GM23338 (cell line): Measurements from ENCODE around the gene OS9. TPM values are rescaled to one million over a fixed set of nuclear protein-coding genes. Genes with fewer than 3 reads are reported as not detected.

ENCODE experiments used
- ATAC-seq: fragments of 200-7000 bp; cut with Tn5 transposase; 3 replicates; pipeline ENCODE4 v1.9.1; 2020
- DNase-seq: peaks from one replicate; pipeline ENCODE4 v3.0.0-alpha.2; 2015; ENCODE audit warnings: low spot score
- H2AFZ ChIP-seq: fragments of 200-600 bp; sonication (generic); 2 replicates; pipeline ENCODE4 v1.8.0; 2016; ENCODE audit warnings: antibody characterized with exemption, mild to moderate bottlenecking, moderate library complexity
- H3F3A ChIP-seq: fragments of 200-600 bp; sonication (generic); replicated peaks from 2 replicates; pipeline ENCODE4 v1.8.0; 2017; ENCODE audit warnings: antibody characterized with exemption, mixed run types, low read depth
- H3K27ac ChIP-seq: fragments of 200-600 bp; sonication (generic); 2 replicates; pipeline ENCODE4 v1.6.1; 2016; ENCODE audit warnings: low read depth
- H3K27me3 ChIP-seq: fragments of 200-600 bp; sonication (generic); 2 replicates; pipeline ENCODE4 v1.8.0; 2016; ENCODE audit warnings: mild to moderate bottlenecking, mixed run types, moderate library complexity; ENCODE audit not compliant: insufficient read depth
- H3K36me3 ChIP-seq: fragments of 200-600 bp; sonication (generic); 2 replicates; pipeline ENCODE4 v1.8.0; 2016; ENCODE audit warnings: mild to moderate bottlenecking; ENCODE audit not compliant: insufficient read depth
- H3K4me1 ChIP-seq: fragments of 200-600 bp; sonication (generic); 2 replicates; pipeline ENCODE4 v1.8.0; 2016; ENCODE audit warnings: mild to moderate bottlenecking, moderate library complexity; ENCODE audit not compliant: insufficient read depth
- H3K4me2 ChIP-seq: fragments of 200-600 bp; sonication (generic); 2 replicates; pipeline ENCODE4 v1.7.1; 2017; ENCODE audit warnings: mixed run types
- H3K4me3 ChIP-seq: fragments of 200-600 bp; sonication (generic); 2 replicates; pipeline ENCODE4 v1.6.1; 2016; ENCODE audit warnings: mixed run types
- H3K79me2 ChIP-seq: fragments of 200-600 bp; sonication (generic); replicated peaks from 2 replicates; pipeline ENCODE4 v1.8.0; 2017; ENCODE audit warnings: mild to moderate bottlenecking; ENCODE audit not compliant: insufficient read depth
- H3K9me2 ChIP-seq: fragments of 200-600 bp; sonication (generic); 2 replicates; pipeline ENCODE4 v1.8.0; 2017; ENCODE audit not compliant: insufficient read depth
- H4K20me1 ChIP-seq: fragments of 200-600 bp; sonication (generic); replicated peaks from 2 replicates; pipeline ENCODE4 v1.8.0; 2017; ENCODE audit warnings: mild to moderate bottlenecking; ENCODE audit not compliant: insufficient read depth
- H3K27ac Mint-ChIP-seq: 2 replicates; pipeline ENCODE4 v1.8.0; 2020; ENCODE audit warnings: inconsistent platforms, mild to moderate bottlenecking, moderate library complexity, mixed read lengths
- H3K27me3 Mint-ChIP-seq: 3 replicates; pipeline ENCODE4 v1.8.0; 2022; ENCODE audit warnings: low read depth, mild to moderate bottlenecking, moderate library complexity, mixed read lengths, inconsistent platforms; ENCODE audit not compliant: insufficient read depth, poor library complexity
- H3K36me3 Mint-ChIP-seq: 3 replicates; pipeline ENCODE4 v1.8.0; 2021; ENCODE audit warnings: low read depth, mild to moderate bottlenecking, inconsistent platforms, moderate library complexity, mixed read lengths
- H3K4me1 Mint-ChIP-seq: 3 replicates; pipeline ENCODE4 v1.8.0; 2020; ENCODE audit warnings: mild to moderate bottlenecking, inconsistent platforms, mixed read lengths
- H3K4me3 Mint-ChIP-seq: 3 replicates; pipeline ENCODE4 v1.8.0; 2021; ENCODE audit warnings: moderate library complexity, mild to moderate bottlenecking, inconsistent platforms, mixed read lengths
- H3K9me3 Mint-ChIP-seq: 3 replicates; pipeline ENCODE4 v1.8.0; 2020; ENCODE audit warnings: moderate library complexity, mild to moderate bottlenecking, inconsistent platforms, mixed read lengths
- CREB1 ChIP-seq: fragments of 250-450 bp; sonication (Bioruptor Pico); IDR thresholded peaks from 2 replicates; pipeline ENCODE4 v1.5.0; 2020; ENCODE audit warnings: low read depth, mild to moderate bottlenecking, moderate library complexity
- CTCF ChIP-seq, 2 experiments: fragments of 200-600 bp in 1 of 2; sonication (generic) in 1 of 2; conservative IDR thresholded peaks; 2 replicates each; pipeline versions ENCODE4 v1.5.1 to v1.6.1; 2016 to 2017; ENCODE audit warnings: antibody characterized with exemption in 2 of 2, low read depth in 2 of 2, mild to moderate bottlenecking in 2 of 2, moderate library complexity in 1 of 2
- ETS1 ChIP-seq: IDR thresholded peaks from 2 replicates; pipeline ENCODE4 v1.6.1; 2016; ENCODE audit warnings: antibody characterized with exemption
- EZH2 ChIP-seq: fragments of 200-600 bp; sonication (generic); IDR thresholded peaks from one replicate; pipeline ENCODE4 v1.8.0; 2017; ENCODE audit warnings: antibody characterized with exemption, mild to moderate bottlenecking, low read depth; ENCODE audit not compliant: unreplicated experiment
- EZH2phosphoT487 ChIP-seq: fragments of 200-600 bp; sonication (generic); IDR thresholded peaks from one replicate; pipeline ENCODE4 v1.8.1; 2018; ENCODE audit warnings: antibody characterized with exemption; ENCODE audit not compliant: unreplicated experiment
- JUNB ChIP-seq: IDR thresholded peaks from one replicate; pipeline ENCODE4 v1.6.1; 2016; ENCODE audit warnings: antibody characterized with exemption; ENCODE audit not compliant: unreplicated experiment
- NANOG ChIP-seq: IDR thresholded peaks from 2 replicates; pipeline ENCODE4 v1.6.1; 2016; ENCODE audit warnings: antibody characterized with exemption, borderline replicate concordance
- POLR2AphosphoS5 ChIP-seq: IDR thresholded peaks from 2 replicates; pipeline ENCODE4 v1.6.1; 2016; ENCODE audit warnings: antibody characterized with exemption, low read depth
- REST ChIP-seq: IDR thresholded peaks from one replicate; pipeline ENCODE4 v1.6.1; 2018; ENCODE audit warnings: antibody characterized with exemption; ENCODE audit not compliant: unreplicated experiment
- STAT1 ChIP-seq: IDR thresholded peaks from one replicate; pipeline ENCODE4 v1.6.1; 2016; ENCODE audit warnings: antibody characterized with exemption; ENCODE audit not compliant: unreplicated experiment
- ZNF114 ChIP-seq: fragments of 250-450 bp; sonication (Bioruptor Pico); IDR thresholded peaks from 2 replicates; pipeline ENCODE4 v1.5.0; 2020; ENCODE audit warnings: mild to moderate bottlenecking, moderate library complexity
- ZNF331 ChIP-seq: fragments of 250-450 bp; sonication (Bioruptor Pico); IDR thresholded peaks from 2 replicates; pipeline ENCODE4 v1.5.0; 2020; ENCODE audit warnings: low read depth, mild to moderate bottlenecking, moderate library complexity
- ZNF462 ChIP-seq: fragments of 250-450 bp; sonication (Bioruptor Pico); IDR thresholded peaks from 2 replicates; pipeline ENCODE4 v1.5.0; 2020; ENCODE audit warnings: mild to moderate bottlenecking, moderate library complexity
- polyA plus RNA-seq: library from polyadenylated mRNA; unstranded; fragments of >200 nt; fragmentation: Nextera tagmentation; extraction: Ambion mirVana; gene quantifications from 2 replicates; pipeline ENCODE4 v1.2.1, GENCODE V29; 2016
- total RNA-seq: library from RNA; depleted of rRNA; stranded (reverse); fragments of >200 nt; shearing (Covaris generic); gene quantifications from 2 replicates; pipeline ENCODE4 v1.2.3, GENCODE V29; 2014

Gene OS9
- total and polyA plus RNA-seq, 2 experiments from 2014 or later = 27.5 to 79.7 TPM

GRCh38 chr12:57655541-57656240, 38.2 kb upstream of the OS9 start:
- Histone ChIP-seq H3K36me3 (no peaks in the 10 kb centered on the region), H2AFZ (no peak overlapping the region), H3K4me2 (no peak overlapping the region), H3F3A (no peaks in the 10 kb centered on the region), H3K4me3 (no peak overlapping the region), H3K27me3 (no peaks in the 10 kb centered on the region), H3K27ac (no peak overlapping the region), H3K4me1 (no peaks in the 10 kb centered on the region), H3K9me2 (no peaks in the 10 kb centered on the region), H4K20me1 (no peaks in the 10 kb centered on the region), H3K79me2 (no peaks in the 10 kb centered on the region)
- Mint-ChIP-seq H3K4me3 (no peak overlapping the region), H3K27ac (no peak overlapping the region), H3K36me3 (peaks cover 5% of the 10 kb centered on the region; the same call in 2 of the 3 replicates), H3K9me3 (peaks cover 67% of the 10 kb centered on the region), H3K4me1 (no peaks in the 10 kb centered on the region), H3K27me3 (no peaks in the 10 kb centered on the region)
- DNase-seq = no peak
- TF ChIP-seq ZNF331 (no peak), REST (no peak), EZH2 (no peak), EZH2phosphoT487 (no peak), ZNF114 (no peak), CREB1 (CRISPR knock-in tag) (no peak), POLR2AphosphoS5 (no peak), CTCF (conservative IDR thresholded peaks at IDR 0.05; ENCODE audit: low read depth in 2 of 2) (no peak), ETS1 (no peak), JUNB (no peak), NANOG (no peak), STAT1 (no peak), ZNF462 (CRISPR knock-in tag) (no peak)
- no peak for ATAC-seq
